GM12878 (cell line): ENCODE measurements around the gene MARF1. TPM values are rescaled to one million over a fixed set of nuclear protein-coding genes. Genes with fewer than 3 reads are reported as not detected.

Experiments used
- ATAC-seq: fragments of 200-7000 bp; cut with Tn5 transposase; 3 replicates; pipeline ENCODE4 v1.9.1; 2020; ENCODE audit warnings: mild to moderate bottlenecking, moderate library complexity
- BruUV-seq: library from RNA; stranded (reverse); fragments of 400-500 nt; replicated peaks from 2 replicates; lab custom pipeline; 2021; lab: Mats Ljungman, UMichigan
- CTCF ChIA-PET: fragments of 300-600 bp; sonication (Branson Sonifier 250); formaldehyde crosslinking; extraction: SDS; loops from one replicate; lab custom pipeline; 2021; ENCODE audit warnings: inconsistent platforms; lab: Yijun Ruan, JAX
- POLR2A ChIA-PET: fragments of 350-600 bp; formaldehyde crosslinking; extraction: SDS; loops from one replicate; lab custom pipeline; 2021; ENCODE audit warnings: inconsistent platforms; lab: Charles Lee
- RAD21 ChIA-PET: fragments of 300-600 bp; sonication (Branson Sonifier 250); formaldehyde crosslinking; loops from one replicate; lab custom pipeline; 2023; ENCODE audit warnings: antibody characterized with exemption; ENCODE audit not compliant: unreplicated experiment; lab: Charles Lee
- SMC1A ChIA-PET: fragments of 300-600 bp; sonication (Branson Sonifier 250); formaldehyde crosslinking; loops from one replicate; lab custom pipeline; 2023; ENCODE audit not compliant: unreplicated experiment, uncharacterized antibody; lab: Charles Lee
- DNase-seq: peaks from one replicate; pipeline ENCODE4 v3.0.0-alpha.2; 2011; ENCODE audit warnings: low read depth, low spot score
- FAIRE-seq: peaks from 3 replicates; lab custom pipeline; 2011; peaks lifted over from hg19 to GRCh38; lab: Jason Lieb, UNC
- H2AFZ ChIP-seq: 2 replicates; pipeline ENCODE4 v1.6.0; 2011; ENCODE audit warnings: low read depth, low read length, control low read depth; ENCODE audit not compliant: control insufficient read depth
- H3K27ac ChIP-seq: 2 replicates; pipeline ENCODE4 v1.5.1; 2011; ENCODE audit warnings: control low read depth; ENCODE audit not compliant: control insufficient read depth, insufficient read depth
- H3K27me3 ChIP-seq, 2 experiments: replicated peaks in 1 of 2; 2 replicates each; pipeline versions ENCODE4 v1.6.0 to v1.6.1; 2011; ENCODE audit warnings: low read length in 1 of 2; ENCODE audit not compliant: control insufficient read depth in 2 of 2, insufficient read depth in 2 of 2
- H3K36me3 ChIP-seq, 2 experiments: 2 replicates each; pipeline ENCODE4 v1.5.1; 2011; ENCODE audit warnings: low read length in 1 of 2; ENCODE audit not compliant: control insufficient read depth in 2 of 2, insufficient read depth in 2 of 2
- H3K4me1 ChIP-seq: 2 replicates; pipeline ENCODE4 v1.6.1; 2011; ENCODE audit warnings: mild to moderate bottlenecking, low read length, moderate library complexity, mixed read lengths; ENCODE audit not compliant: control insufficient read depth, insufficient read depth
- H3K4me2 ChIP-seq: 2 replicates; pipeline ENCODE4 v1.6.0; 2011; ENCODE audit warnings: control low read depth; ENCODE audit not compliant: control insufficient read depth, insufficient read depth
- H3K4me3 ChIP-seq: fragments of 200-600 bp; sonication (generic); 2 replicates; pipeline ENCODE4 v1.5.1; 2016
- H3K79me2 ChIP-seq: 2 replicates; pipeline ENCODE4 v1.6.0; 2011; ENCODE audit warnings: low read length; ENCODE audit not compliant: control insufficient read depth, insufficient read depth
- H3K9ac ChIP-seq: 2 replicates; pipeline ENCODE4 v1.8.0; 2011; ENCODE audit warnings: low read length, control low read depth, mixed read lengths; ENCODE audit not compliant: control insufficient read depth, insufficient read depth
- H3K9me3 ChIP-seq: replicated peaks from 3 replicates; pipeline ENCODE4 v1.5.1; 2011; ENCODE audit warnings: mild to moderate bottlenecking, low read length; ENCODE audit not compliant: control insufficient read depth, insufficient read depth
- H4K20me1 ChIP-seq: 2 replicates; pipeline ENCODE4 v1.6.0; 2011; ENCODE audit not compliant: control insufficient read depth, insufficient read depth
- FOXM1 ChIP-seq: IDR thresholded peaks from 2 replicates; pipeline ENCODE4 v1.6.1; 2012; ENCODE audit warnings: low read depth, mild to moderate bottlenecking, inconsistent platforms, low read length, moderate library complexity
- IKZF2 ChIP-seq, 2 experiments: fragments of 450-650 bp; IDR thresholded peaks; 2 replicates each; pipeline ENCODE4 v1.6.1; 2017; ENCODE audit warnings: mild to moderate bottlenecking in 2 of 2, moderate library complexity in 2 of 2
- MYB ChIP-seq: fragments of 150-350 bp; IDR thresholded peaks from 2 replicates; pipeline ENCODE4 v1.6.1; 2014; ENCODE audit warnings: mild to moderate bottlenecking, low read depth, low read length, borderline replicate concordance
- NBN ChIP-seq: fragments of 450-650 bp; IDR thresholded peaks from 2 replicates; pipeline ENCODE4 v1.6.1; 2016
- PAX5 ChIP-seq: IDR thresholded peaks from 2 replicates; pipeline ENCODE4 v1.6.1; 2011; ENCODE audit warnings: low read depth, low read length, borderline replicate concordance
- PAX8 ChIP-seq: fragments of 450-650 bp; IDR thresholded peaks from 2 replicates; pipeline ENCODE4 v1.6.1; 2017; ENCODE audit warnings: mild to moderate bottlenecking, moderate library complexity
- RBBP5 ChIP-seq: fragments of 200-600 bp; sonication (generic); conservative IDR thresholded peaks from 2 replicates; pipeline ENCODE4 v1.6.1; 2016
- SMAD5 ChIP-seq: IDR thresholded peaks from 2 replicates; pipeline ENCODE4 v1.6.1; 2016; ENCODE audit warnings: antibody characterized with exemption, low read depth
- SUPT20H ChIP-seq: IDR thresholded peaks from 2 replicates; pipeline ENCODE4 v1.6.1; 2011; ENCODE audit warnings: low read depth, mild to moderate bottlenecking, low read length, moderate library complexity, borderline replicate concordance; ENCODE audit not compliant: control insufficient read depth
- TBL1XR1 ChIP-seq: IDR thresholded peaks from 2 replicates; pipeline ENCODE4 v1.6.1; 2012; ENCODE audit warnings: low read depth, low read length, improper control_type of control experiment
- ZBED1 ChIP-seq: IDR thresholded peaks from 2 replicates; pipeline ENCODE4 v1.6.1; 2016; ENCODE audit warnings: borderline replicate concordance
- ZZZ3 ChIP-seq: IDR thresholded peaks from 2 replicates; pipeline ENCODE4 v1.6.1; 2011; ENCODE audit warnings: low read depth; ENCODE audit not compliant: control insufficient read depth, insufficient read length
- WGBS: methylation state at CpG from one replicate; pipeline ENCODE4 v1.1.6; 2016; ENCODE audit warnings: low lambda C conversion rate; ENCODE audit not compliant: insufficient replicate concordance, insufficient coverage; ENCODE audit errors: missing lambda C conversion rate; 5-methylcytosine and 5-hydroxymethylcytosine counted together
- in situ Hi-C: fragments of 300-500 bp; cut with MboI; formaldehyde crosslinking; loops from 9 replicates; pipeline ENCODE4 v1.14.3; 2018; ENCODE audit warnings: mixed read lengths
- intact Hi-C: fragments of 100-400 bp; cut with micrococcal nuclease; formaldehyde crosslinking; loops from one replicate; pipeline ENCODE4 v1.14.2; 2022; ENCODE audit not compliant: unreplicated experiment
- polyA plus RNA-seq, 11 experiments: library from polyadenylated mRNA; depleted of rRNA in 4 of 11; unstranded in 6 of 11; stranded (reverse) in 5 of 11; fragments of >200 nt; fragmentation: Nextera tagmentation in 4 of 11; fragmentation: Illumina TruSeq in 1 of 11; extraction: Ambion mirVana in 4 of 11; extraction: Trizol in 1 of 11; gene quantifications; 1 replicate in 1 of 11; 2 replicates in 10 of 11; pipeline versions ENCODE4 v1.2.1 to v1.2.3, GENCODE V29; 2011 to 2016; ENCODE audit warnings: inconsistent platforms in 2 of 11, missing spikeins in 2 of 11, low read depth in 1 of 11
- total RNA-seq, 4 experiments: library from RNA; depleted of rRNA in 3 of 4; stranded (reverse); fragments of >200 nt in 3 of 4; fragmentation: Illumina TruSeq in 1 of 4; extraction: Trizol in 1 of 4; gene quantifications; 2 replicates each; pipeline versions ENCODE4 v1.2.1 to v1.2.3, GENCODE V29; 2013 to 2021
- TF ChIP-seq, protein P1 (sequence below), 3 experiments: IDR thresholded peaks in 2 of 3; conservative IDR thresholded peaks in 1 of 3; 2 replicates each; pipeline ENCODE4 v1.5.1; 2011; ENCODE audit warnings: low read depth in 3 of 3, low read length in 3 of 3, mild to moderate bottlenecking in 3 of 3, control low read depth in 2 of 3, moderate library complexity in 2 of 3, inconsistent platforms in 1 of 3, mixed read lengths in 1 of 3; ENCODE audit not compliant: control insufficient read depth in 2 of 3, insufficient read depth in 1 of 3; ENCODE audit errors: extremely low read depth in 1 of 3
- TF ChIP-seq, protein P2 (sequence below): fragments of 450-650 bp; IDR thresholded peaks from 2 replicates; pipeline ENCODE4 v1.6.1; 2018; ENCODE audit warnings: mild to moderate bottlenecking, low read depth, moderate library complexity; ENCODE audit not compliant: partially characterized antibody

Gene MARF1
- total and polyA plus RNA-seq, 10 of the 15 experiments (the other 5 are each of a cell fraction or from before 2014, with no cell fraction given) = 4.5 to 40.1 (median 14.0) TPM

DNA sequence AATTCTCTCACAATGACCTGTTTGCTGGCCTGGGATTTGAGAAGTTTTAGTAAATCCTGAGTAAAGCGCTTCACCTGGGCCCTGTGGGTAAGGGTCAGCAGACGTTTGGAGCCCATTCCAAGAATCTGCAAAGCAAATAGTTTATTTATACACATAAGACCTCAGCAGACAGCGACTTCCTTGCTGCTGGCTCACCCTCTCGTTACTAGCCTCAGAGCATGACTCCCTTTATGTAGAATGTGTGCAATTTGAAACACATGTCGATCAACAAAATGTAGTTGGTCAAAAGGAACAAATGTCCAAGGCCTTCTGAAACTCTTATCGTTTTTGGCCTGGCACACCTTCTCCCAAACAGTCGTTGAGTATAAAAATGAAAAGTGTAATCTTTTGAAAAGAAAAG lies 31.3 kb downstream of the MARF1 start:
- ChIA-PET CTCF (no interaction called here), SMC1A (no interaction called here), POLR2A (no interaction called here), RAD21 (no interaction called here)
- Histone ChIP-seq H3K4me2 (no peak overlapping the region), H3K27me3 (no peaks in the 10 kb centered on the region), H2AFZ (no peak overlapping the region), H4K20me1 (no peaks in the 10 kb centered on the region), H3K79me2 (no peaks in the 10 kb centered on the region), H3K9ac (no peak overlapping the region), H3K27ac (no peak overlapping the region), H3K9me3 (no peaks in the 10 kb centered on the region), H3K4me3 (no peak overlapping the region), H3K36me3 (peaks cover 8 to 46% of the 10 kb centered on the region in 2 experiments)
- in situ Hi-C loops (no loop called here), intact Hi-C loops (no loop called here)
- DNase-seq (no peak), ATAC-seq (no peak), FAIRE-seq (no peak)
- no TSS peak for BruUV-seq
- 75% methylated on average over 7 of the region's 7 CpGs for WGBS
- TF ChIP-seq, protein P1, sequence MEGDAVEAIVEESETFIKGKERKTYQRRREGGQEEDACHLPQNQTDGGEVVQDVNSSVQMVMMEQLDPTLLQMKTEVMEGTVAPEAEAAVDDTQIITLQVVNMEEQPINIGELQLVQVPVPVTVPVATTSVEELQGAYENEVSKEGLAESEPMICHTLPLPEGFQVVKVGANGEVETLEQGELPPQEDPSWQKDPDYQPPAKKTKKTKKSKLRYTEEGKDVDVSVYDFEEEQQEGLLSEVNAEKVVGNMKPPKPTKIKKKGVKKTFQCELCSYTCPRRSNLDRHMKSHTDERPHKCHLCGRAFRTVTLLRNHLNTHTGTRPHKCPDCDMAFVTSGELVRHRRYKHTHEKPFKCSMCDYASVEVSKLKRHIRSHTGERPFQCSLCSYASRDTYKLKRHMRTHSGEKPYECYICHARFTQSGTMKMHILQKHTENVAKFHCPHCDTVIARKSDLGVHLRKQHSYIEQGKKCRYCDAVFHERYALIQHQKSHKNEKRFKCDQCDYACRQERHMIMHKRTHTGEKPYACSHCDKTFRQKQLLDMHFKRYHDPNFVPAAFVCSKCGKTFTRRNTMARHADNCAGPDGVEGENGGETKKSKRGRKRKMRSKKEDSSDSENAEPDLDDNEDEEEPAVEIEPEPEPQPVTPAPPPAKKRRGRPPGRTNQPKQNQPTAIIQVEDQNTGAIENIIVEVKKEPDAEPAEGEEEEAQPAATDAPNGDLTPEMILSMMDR (IDR thresholded peaks at IDR 0.05 in 2 of 3, conservative IDR thresholded peaks at IDR 0.05 in 1 of 3; ENCODE audit: control insufficient read depth in 2 of 3, extremely low read depth in 1 of 3, insufficient read depth in 1 of 3, low read depth in 3 of 3, low read length in 3 of 3) = no peak
- TF ChIP-seq ZBED1 = no peak
- TF ChIP-seq SUPT20H = no peak
- TF ChIP-seq, all 136 proteins: peak for 0
- H3K4me1 ChIP-seq = no peaks in the 10 kb centered on the region

DNA sequence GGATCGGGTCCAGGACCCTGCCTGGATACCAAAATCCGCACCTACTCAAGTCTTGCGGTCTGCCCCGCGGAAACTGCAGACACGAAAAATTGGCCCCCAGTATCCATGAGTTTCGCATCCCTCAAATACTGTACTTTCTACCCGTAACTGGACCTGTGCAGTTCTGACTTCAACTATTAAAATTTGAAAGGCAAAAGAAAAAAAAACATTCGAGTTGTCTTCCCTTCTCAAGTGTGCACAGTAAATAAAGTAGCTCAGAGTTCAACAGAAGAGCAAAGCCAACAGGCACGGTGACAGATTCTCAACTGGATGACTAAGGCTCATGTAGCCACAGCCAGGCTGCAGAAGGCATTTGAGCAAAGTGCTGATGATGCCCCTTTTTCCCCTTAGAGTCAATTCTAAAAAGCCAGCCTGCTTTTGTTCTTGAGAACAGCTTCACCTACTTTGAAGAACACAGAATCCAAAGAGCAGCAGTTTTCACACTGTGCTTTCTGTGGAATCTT lies 32.5 kb downstream of the MARF1 start:
- TF ChIP-seq ZZZ3 (no peak), TBL1XR1 (no peak), SMAD5 (no peak), PAX5 (no peak), FOXM1 (no peak), RBBP5 (no peak), NBN (no peak), PAX8 (no peak), MYB (no peak), IKZF2 (IDR thresholded peaks at IDR 0.05) (no peak)
- TF ChIP-seq, protein P2, sequence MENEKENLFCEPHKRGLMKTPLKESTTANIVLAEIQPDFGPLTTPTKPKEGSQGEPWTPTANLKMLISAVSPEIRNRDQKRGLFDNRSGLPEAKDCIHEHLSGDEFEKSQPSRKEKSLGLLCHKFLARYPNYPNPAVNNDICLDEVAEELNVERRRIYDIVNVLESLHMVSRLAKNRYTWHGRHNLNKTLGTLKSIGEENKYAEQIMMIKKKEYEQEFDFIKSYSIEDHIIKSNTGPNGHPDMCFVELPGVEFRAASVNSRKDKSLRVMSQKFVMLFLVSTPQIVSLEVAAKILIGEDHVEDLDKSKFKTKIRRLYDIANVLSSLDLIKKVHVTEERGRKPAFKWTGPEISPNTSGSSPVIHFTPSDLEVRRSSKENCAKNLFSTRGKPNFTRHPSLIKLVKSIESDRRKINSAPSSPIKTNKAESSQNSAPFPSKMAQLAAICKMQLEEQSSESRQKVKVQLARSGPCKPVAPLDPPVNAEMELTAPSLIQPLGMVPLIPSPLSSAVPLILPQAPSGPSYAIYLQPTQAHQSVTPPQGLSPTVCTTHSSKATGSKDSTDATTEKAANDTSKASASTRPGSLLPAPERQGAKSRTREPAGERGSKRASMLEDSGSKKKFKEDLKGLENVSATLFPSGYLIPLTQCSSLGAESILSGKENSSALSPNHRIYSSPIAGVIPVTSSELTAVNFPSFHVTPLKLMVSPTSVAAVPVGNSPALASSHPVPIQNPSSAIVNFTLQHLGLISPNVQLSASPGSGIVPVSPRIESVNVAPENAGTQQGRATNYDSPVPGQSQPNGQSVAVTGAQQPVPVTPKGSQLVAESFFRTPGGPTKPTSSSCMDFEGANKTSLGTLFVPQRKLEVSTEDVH = no peak
- Histone ChIP-seq H3K79me2 (no peaks in the 10 kb centered on the region), H3K27me3 (no peaks in the 10 kb centered on the region), H4K20me1 (no peaks in the 10 kb centered on the region), H3K4me3 (no peak overlapping the region), H3K4me1 (no peaks in the 10 kb centered on the region), H3K27ac (no peak overlapping the region), H3K4me2 (no peak overlapping the region), H2AFZ (no peak overlapping the region), H3K9me3 (no peaks in the 10 kb centered on the region), H3K9ac (no peak overlapping the region), H3K36me3 (peaks cover 10 to 39% of the 10 kb centered on the region in 2 experiments)
- ChIA-PET CTCF (interaction anchor here (0.7 to 1.0 kb wide), 2 partner anchors 24 to 94 kb away, joined by 3 to 4 read pairs; no protein-coding TSS in a partner anchor), RAD21 (no interaction called here), POLR2A (no interaction called here), SMC1A (interaction anchor here (1.8 kb wide), 1 partner anchor 12 kb away, joined by 4 read pairs; no protein-coding TSS in a partner anchor)
- intact Hi-C loops (no loop called here), in situ Hi-C loops (no loop called here)
- no TSS peak for BruUV-seq
- FAIRE-seq (no peak), ATAC-seq (no peak), DNase-seq (no peak)
- WGBS = 92% methylated on average over 10 of the region's 10 CpGs
